ENCODE data around the gene GRID1. TPM values are rescaled to one million over a fixed set of nuclear protein-coding genes. Genes with fewer than 3 reads are reported as not detected.

The GRID1 gene
- total and polyA plus RNA-seq, 9 of the 15 experiments (the other 6 are each of a cell fraction or from before 2014, with no cell fraction given) = 0.01 to 7.2 (median 1.2) TPM

DNA sequence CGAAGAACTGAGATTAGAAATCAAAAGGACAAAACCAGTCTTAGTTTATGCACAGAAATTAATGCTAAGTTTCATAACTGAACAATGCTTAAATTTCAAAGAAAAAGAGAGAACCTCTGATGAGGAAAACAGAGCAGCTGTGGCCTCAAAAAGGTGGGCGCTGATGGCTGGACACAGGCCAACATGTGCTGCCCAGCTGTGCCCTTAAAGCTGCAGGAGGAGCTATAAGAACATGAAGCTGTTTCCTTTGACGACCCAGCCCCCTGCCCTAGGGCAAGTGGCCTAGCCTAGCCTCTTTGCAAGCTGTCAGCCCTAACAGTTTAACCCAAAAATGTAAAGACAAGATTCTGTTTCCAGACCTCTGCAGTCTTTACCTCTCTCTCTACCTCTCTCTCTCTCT lies 107.7 kb downstream of the GRID1 start:
- Histone ChIP-seq H3K36me3 (ENCODE audit: control insufficient read depth, insufficient read depth, low read length) (no peaks in the 10 kb centered on the region), H4K20me1 (replicated peaks; ENCODE audit: control insufficient read depth, insufficient read depth, low read length) (no peaks in the 10 kb centered on the region), H3K27ac (ENCODE audit: extremely low read depth, low read depth, low read length) (no peak overlapping the region), H3K9me1 (ENCODE audit: control insufficient read depth, insufficient read depth, low read length) (no peaks in the 10 kb centered on the region), H3K27me3 (ENCODE audit: control insufficient read depth in 2 of 2, insufficient read depth in 2 of 2, low read length in 2 of 2) (peaks cover 0 to 6% of the 10 kb centered on the region in 2 experiments; a peak in 1 of 5 replicates), H3K79me2 (ENCODE audit: control insufficient read depth, insufficient read depth, low read length) (no peaks in the 10 kb centered on the region), H3K4me3 (no peak overlapping the region), H2AFZ (ENCODE audit: low read depth, low read length) (no peak overlapping the region), H3K4me2 (ENCODE audit: insufficient read depth, low read length) (no peak overlapping the region), H3K4me1 (replicated peaks in 1 of 2; ENCODE audit: control insufficient read depth in 2 of 2, insufficient read depth in 2 of 2, low read length in 2 of 2) (peaks cover 0 to 4% of the 10 kb centered on the region in 2 experiments; a peak in 1 of 5 replicates), H3K9me3 (replicated peaks; ENCODE audit: control insufficient read depth, insufficient read depth, low read depth, low read length) (no peaks in the 10 kb centered on the region), H3K9ac (ENCODE audit: insufficient read depth in 1 of 2, low read depth in 2 of 2, low read length in 2 of 2) (no peak overlapping the region)
- ChIA-PET CTCF (ENCODE audit: low intra/inter-chr PET ratio) (no interaction called here), POLR2A (no interaction called here)
- ATAC-seq = no peak
- in situ Hi-C loops (cut with MboI) (no loop called here), intact Hi-C loops (cut with micrococcal nuclease) (no loop called here)
- TF ChIP-seq CEBPB (tag; IDR thresholded peaks at IDR 0.05) (no peak), CHCHD3 (CRISPR knock-in tag; IDR thresholded peaks at IDR 0.05) (no peak), NR2F6 (CRISPR knock-in tag; IDR thresholded peaks at IDR 0.05) (no peak), PTBP1 (IDR thresholded peaks at IDR 0.05; ENCODE audit: low read depth, low read length) (no peak), SRF (CRISPR knock-in tag; IDR thresholded peaks at IDR 0.05) (no peak), ZNF133 (CRISPR knock-in tag; IDR thresholded peaks at IDR 0.05) (no peak), ZFX (CRISPR knock-in tag; IDR thresholded peaks at IDR 0.05) (no peak), SNRNP70 (optimal IDR thresholded peaks at IDR 0.05; ENCODE audit: low read depth, low read length) (no peak), ZNF668 (CRISPR knock-in tag; IDR thresholded peaks at IDR 0.05) (no peak), ZNF584 (CRISPR knock-in tag; IDR thresholded peaks at IDR 0.05; ENCODE audit: low read depth) (no peak), ZC3H11A (IDR thresholded peaks at IDR 0.05; ENCODE audit: low read depth, low read length) (no peak)
- TF ChIP-seq, protein P1, sequence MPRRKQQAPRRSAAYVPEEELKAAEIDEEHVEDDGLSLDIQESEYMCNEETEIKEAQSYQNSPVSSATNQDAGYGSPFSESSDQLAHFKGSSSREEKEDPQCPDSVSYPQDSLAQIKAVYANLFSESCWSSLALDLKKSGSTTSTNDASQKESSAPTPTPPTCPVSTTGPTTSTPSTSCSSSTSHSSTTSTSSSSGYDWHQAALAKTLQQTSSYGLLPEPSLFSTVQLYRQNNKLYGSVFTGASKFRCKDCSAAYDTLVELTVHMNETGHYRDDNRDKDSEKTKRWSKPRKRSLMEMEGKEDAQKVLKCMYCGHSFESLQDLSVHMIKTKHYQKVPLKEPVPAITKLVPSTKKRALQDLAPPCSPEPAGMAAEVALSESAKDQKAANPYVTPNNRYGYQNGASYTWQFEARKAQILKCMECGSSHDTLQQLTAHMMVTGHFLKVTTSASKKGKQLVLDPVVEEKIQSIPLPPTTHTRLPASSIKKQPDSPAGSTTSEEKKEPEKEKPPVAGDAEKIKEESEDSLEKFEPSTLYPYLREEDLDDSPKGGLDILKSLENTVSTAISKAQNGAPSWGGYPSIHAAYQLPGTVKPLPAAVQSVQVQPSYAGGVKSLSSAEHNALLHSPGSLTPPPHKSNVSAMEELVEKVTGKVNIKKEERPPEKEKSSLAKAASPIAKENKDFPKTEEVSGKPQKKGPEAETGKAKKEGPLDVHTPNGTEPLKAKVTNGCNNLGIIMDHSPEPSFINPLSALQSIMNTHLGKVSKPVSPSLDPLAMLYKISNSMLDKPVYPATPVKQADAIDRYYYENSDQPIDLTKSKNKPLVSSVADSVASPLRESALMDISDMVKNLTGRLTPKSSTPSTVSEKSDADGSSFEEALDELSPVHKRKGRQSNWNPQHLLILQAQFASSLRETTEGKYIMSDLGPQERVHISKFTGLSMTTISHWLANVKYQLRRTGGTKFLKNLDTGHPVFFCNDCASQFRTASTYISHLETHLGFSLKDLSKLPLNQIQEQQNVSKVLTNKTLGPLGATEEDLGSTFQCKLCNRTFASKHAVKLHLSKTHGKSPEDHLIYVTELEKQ (CRISPR knock-in tag; IDR thresholded peaks at IDR 0.05) = no peak
- TF ChIP-seq, protein P2, sequence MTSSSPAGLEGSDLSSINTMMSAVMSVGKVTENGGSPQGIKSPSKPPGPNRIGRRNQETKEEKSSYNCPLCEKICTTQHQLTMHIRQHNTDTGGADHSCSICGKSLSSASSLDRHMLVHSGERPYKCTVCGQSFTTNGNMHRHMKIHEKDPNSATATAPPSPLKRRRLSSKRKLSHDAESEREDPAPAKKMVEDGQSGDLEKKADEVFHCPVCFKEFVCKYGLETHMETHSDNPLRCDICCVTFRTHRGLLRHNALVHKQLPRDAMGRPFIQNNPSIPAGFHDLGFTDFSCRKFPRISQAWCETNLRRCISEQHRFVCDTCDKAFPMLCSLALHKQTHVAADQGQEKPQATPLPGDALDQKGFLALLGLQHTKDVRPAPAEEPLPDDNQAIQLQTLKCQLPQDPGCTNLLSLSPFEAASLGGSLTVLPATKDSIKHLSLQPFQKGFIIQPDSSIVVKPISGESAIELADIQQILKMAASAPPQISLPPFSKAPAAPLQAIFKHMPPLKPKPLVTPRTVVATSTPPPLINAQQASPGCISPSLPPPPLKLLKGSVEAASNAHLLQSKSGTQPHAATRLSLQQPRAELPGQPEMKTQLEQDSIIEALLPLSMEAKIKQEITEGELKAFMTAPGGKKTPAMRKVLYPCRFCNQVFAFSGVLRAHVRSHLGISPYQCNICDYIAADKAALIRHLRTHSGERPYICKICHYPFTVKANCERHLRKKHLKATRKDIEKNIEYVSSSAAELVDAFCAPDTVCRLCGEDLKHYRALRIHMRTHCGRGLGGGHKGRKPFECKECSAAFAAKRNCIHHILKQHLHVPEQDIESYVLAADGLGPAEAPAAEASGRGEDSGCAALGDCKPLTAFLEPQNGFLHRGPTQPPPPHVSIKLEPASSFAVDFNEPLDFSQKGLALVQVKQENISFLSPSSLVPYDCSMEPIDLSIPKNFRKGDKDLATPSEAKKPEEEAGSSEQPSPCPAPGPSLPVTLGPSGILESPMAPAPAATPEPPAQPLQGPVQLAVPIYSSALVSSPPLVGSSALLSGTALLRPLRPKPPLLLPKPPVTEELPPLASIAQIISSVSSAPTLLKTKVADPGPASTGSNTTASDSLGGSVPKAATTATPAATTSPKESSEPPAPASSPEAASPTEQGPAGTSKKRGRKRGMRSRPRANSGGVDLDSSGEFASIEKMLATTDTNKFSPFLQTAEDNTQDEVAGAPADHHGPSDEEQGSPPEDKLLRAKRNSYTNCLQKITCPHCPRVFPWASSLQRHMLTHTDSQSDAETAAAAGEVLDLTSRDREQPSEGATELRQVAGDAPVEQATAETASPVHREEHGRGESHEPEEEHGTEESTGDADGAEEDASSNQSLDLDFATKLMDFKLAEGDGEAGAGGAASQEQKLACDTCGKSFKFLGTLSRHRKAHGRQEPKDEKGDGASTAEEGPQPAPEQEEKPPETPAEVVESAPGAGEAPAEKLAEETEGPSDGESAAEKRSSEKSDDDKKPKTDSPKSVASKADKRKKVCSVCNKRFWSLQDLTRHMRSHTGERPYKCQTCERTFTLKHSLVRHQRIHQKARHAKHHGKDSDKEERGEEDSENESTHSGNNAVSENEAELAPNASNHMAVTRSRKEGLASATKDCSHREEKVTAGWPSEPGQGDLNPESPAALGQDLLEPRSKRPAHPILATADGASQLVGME (CRISPR knock-in tag; IDR thresholded peaks at IDR 0.05) = no peak
- DNase-seq (ENCODE audit: extremely low read depth in 1 of 4, low spot score in 3 of 4) = no peak
- no TSS peak for BruUV-seq (replicated peaks)
- FAIRE-seq = no peak
- 0% methylated on average over 3 of the region's 3 CpGs for WGBS (ENCODE audit: insufficient coverage, low coverage, missing lambda C conversion rate)
